Naive thymus-derived CD4-positive, alpha-beta T cell (primary cell): Measurements from ENCODE around the gene GPAT2. TPM values are rescaled to one million over a fixed set of nuclear protein-coding genes. Genes with fewer than 3 reads are reported as not detected.
"Not testable (repeated sequence)": the region's sequence is repeated elsewhere in the genome, so short reads cannot be mapped to it uniquely, and the experiment has no call there.

Experiments used
- ATAC-seq: fragments of 150-1000 bp; cut with Tn5 transposase; 2 replicates; pipeline ENCODE4 v1.10.0; 2021; ENCODE audit warnings: mild to moderate bottlenecking, moderate library complexity
- CTCF ChIA-PET: fragments of 350-600 bp; sonication (Branson Sonifier 250); formaldehyde crosslinking; loops from one replicate; lab custom pipeline; 2021; ENCODE audit warnings: antibody characterized with exemption; lab: Charles Lee
- POLR2A ChIA-PET: fragments of 350-600 bp; sonication (Branson Sonifier 250); formaldehyde crosslinking; loops from one replicate; lab custom pipeline; 2021; ENCODE audit warnings: antibody characterized with exemption, inconsistent platforms; lab: Charles Lee
- DNase-seq, 9 donors: peaks; one replicate each; pipeline versions ENCODE4 v3.0.0 to v3.0.0-alpha.2; 2020 to 2022; ENCODE audit warnings: mixed read lengths in 1 of 9
- H3K27ac ChIP-seq: one replicate; pipeline ENCODE4 v1.7.0; 2013; ENCODE audit warnings: mild to moderate bottlenecking, low read depth, low read length, moderate library complexity
- H3K27me3 ChIP-seq, 2 donors: one replicate each; pipeline ENCODE4 v1.7.0; 2013; ENCODE audit warnings: low read length in 2 of 2, mild to moderate bottlenecking in 2 of 2, moderate library complexity in 2 of 2; ENCODE audit not compliant: control insufficient read depth in 2 of 2, insufficient read depth in 2 of 2
- H3K36me3 ChIP-seq, 3 experiments: 1 replicate in 2 of 3; 2 replicates in 1 of 3; pipeline ENCODE4 v1.7.0; 2013; ENCODE audit warnings: low read length in 3 of 3, mild to moderate bottlenecking in 3 of 3, moderate library complexity in 1 of 3; ENCODE audit not compliant: insufficient read depth in 3 of 3, control insufficient read depth in 2 of 3
- H3K4me1 ChIP-seq, 2 donors: one replicate each; pipeline ENCODE4 v1.7.0; 2013; ENCODE audit warnings: low read length in 2 of 2, mild to moderate bottlenecking in 2 of 2, moderate library complexity in 1 of 2; ENCODE audit not compliant: control insufficient read depth in 2 of 2, insufficient read depth in 2 of 2
- H3K4me3 ChIP-seq: 2 replicates; pipeline ENCODE4 v1.7.0; 2013; ENCODE audit warnings: mild to moderate bottlenecking, low read length
- H3K9me3 ChIP-seq, 3 experiments: 1 replicate in 2 of 3; 2 replicates in 1 of 3; pipeline ENCODE4 v1.7.0; 2013; ENCODE audit warnings: low read length in 3 of 3; ENCODE audit not compliant: control insufficient read depth in 2 of 3
- H3K27ac Mint-ChIP-seq, 9 donors: one replicate each; pipeline ENCODE4 v1.8.0; 2020 to 2022; ENCODE audit warnings: mixed read lengths in 9 of 9, mild to moderate bottlenecking in 8 of 9, moderate library complexity in 5 of 9, inconsistent platforms in 2 of 9
- H3K27me3 Mint-ChIP-seq, 5 donors: one replicate each; pipeline ENCODE4 v1.8.0; 2021 to 2022; ENCODE audit warnings: mixed read lengths in 5 of 5, mild to moderate bottlenecking in 1 of 5
- H3K36me3 Mint-ChIP-seq, 5 donors: one replicate each; pipeline ENCODE4 v1.8.0; 2020 to 2022; ENCODE audit warnings: mixed read lengths in 5 of 5, mild to moderate bottlenecking in 3 of 5, inconsistent platforms in 1 of 5
- H3K4me1 Mint-ChIP-seq, 7 donors: one replicate each; pipeline ENCODE4 v1.8.0; 2020 to 2022; ENCODE audit warnings: mixed read lengths in 7 of 7, mild to moderate bottlenecking in 3 of 7, inconsistent platforms in 1 of 7
- H3K4me3 Mint-ChIP-seq, 10 donors: one replicate each; pipeline ENCODE4 v1.8.0; 2020 to 2022; ENCODE audit warnings: mild to moderate bottlenecking in 10 of 10, mixed read lengths in 10 of 10, moderate library complexity in 6 of 10, inconsistent platforms in 2 of 10
- H3K9me3 Mint-ChIP-seq, 11 donors: one replicate each; pipeline ENCODE4 v1.8.0; 2020 to 2022; ENCODE audit warnings: mixed read lengths in 11 of 11, mild to moderate bottlenecking in 4 of 11, inconsistent platforms in 1 of 11, moderate library complexity in 1 of 11
- intact Hi-C, 2 donors: fragments of 100-400 bp; cut with micrococcal nuclease; formaldehyde crosslinking; loops; one replicate each; pipeline ENCODE4 v1.15.1; 2023
- polyA plus RNA-seq, 2 donors: library from polyadenylated mRNA; unstranded; fragments of 300-500 nt; fragmentation: Illumina TruSeq; gene quantifications; one replicate each; pipeline ENCODE4 v1.2.3, GENCODE V29; 2021
- total RNA-seq, 6 experiments: library from RNA in 5 of 6; stranded (reverse) in 5 of 6; gene quantifications; 1 replicate in 5 of 6; 2 replicates in 1 of 6; pipeline ENCODE4 v1.2.3 and lab custom pipeline; 2021 to 2026

GPAT2 gene
- total and polyA plus RNA-seq, 7 experiments from 2014 or later = 0.34 to 11.3 (median 3.7) TPM

DNA sequence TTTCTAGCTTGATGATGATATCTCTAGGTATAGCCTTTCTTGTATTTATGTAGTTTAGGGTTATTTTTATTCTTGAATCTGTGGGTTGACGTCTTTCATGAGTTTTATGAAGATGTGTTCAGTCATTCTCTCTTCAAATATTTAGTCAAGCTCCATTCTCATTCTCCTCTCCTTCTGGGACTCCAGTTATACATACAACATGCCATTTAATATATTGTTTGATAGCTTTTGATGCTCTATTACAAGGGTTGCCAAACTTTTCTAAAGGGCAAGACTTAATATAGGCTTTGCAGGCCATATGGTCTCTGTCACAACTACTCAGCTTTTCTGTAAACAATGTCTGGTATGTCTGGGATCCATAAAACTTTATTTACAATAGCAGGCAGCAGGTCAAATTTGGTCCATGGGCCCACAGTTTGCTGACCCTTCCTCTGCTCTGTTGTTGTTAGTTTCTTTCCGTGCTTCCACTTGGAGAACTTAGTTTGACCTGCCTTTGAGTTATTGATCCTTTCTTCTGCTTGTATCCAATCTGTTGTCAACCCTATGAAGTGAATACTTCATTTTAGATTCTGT, 40.6 kb upstream of the GPAT2 start:
- H3K9me3 ChIP-seq = peaks cover 0 to 9% (median 0%) of the 10 kb centered on the region in 3 experiments
- H3K36me3 ChIP-seq = no peaks in the 10 kb centered on the region
- ChIA-PET CTCF (no interaction called here), POLR2A (no interaction called here)
- Mint-ChIP-seq H3K36me3 (peaks cover 0 to 13% (median 7%) of the 10 kb centered on the region in 5 donors), H3K4me3 (no peak overlapping the region), H3K27me3 (peaks cover 0 to 43% (median 0%) of the 10 kb centered on the region in 5 donors), H3K27ac (peak overlapping the region in 1 of 9 donors; percentile 39), H3K9me3 (peaks cover 1 to 33% (median 13%) of the 10 kb centered on the region in 11 donors), H3K4me1 (no peaks in the 10 kb centered on the region)
- intact Hi-C loops = no loop called here
- no peak for DNase-seq
- ATAC-seq = no peak
- H3K4me1 ChIP-seq = no peaks in the 10 kb centered on the region
- H3K4me3 ChIP-seq = no peak overlapping the region
- H3K27me3 ChIP-seq = no peaks in the 10 kb centered on the region
- H3K27ac ChIP-seq = no peak overlapping the region

DNA sequence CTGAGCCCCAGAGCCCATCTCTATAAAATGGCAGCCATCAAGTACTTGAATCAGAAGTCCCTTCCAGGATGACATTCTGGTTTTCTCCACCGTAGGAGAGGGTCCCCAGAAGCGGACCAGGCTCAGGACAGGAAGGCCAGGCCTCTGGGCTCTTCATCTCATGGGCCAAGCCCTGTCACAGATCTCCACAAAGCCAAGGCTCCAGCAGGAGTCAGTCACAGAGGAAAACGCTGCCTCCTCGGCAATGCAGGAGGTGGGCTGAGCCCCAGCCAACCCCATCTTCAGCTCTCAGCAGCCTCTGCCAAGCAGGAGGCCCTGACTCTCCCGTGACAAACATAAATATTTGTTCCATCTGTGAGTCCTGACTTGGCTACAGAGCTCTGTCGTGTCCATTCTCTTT, 39.4 kb upstream of the GPAT2 start:
- H3K9me3 ChIP-seq = peaks cover 0 to 9% (median 0%) of the 10 kb centered on the region in 3 experiments
- ATAC-seq (no peak), DNase-seq (no peak)
- H3K27ac ChIP-seq = no peak overlapping the region
- H3K9me3 Mint-ChIP-seq = peaks cover 0 to 33% (median 13%) of the 10 kb centered on the region in 11 donors
- peaks cover 0 to 31% (median 0%) of the 10 kb centered on the region in 5 donors for H3K27me3 Mint-ChIP-seq
- H3K4me3 ChIP-seq = no peak overlapping the region
- no peaks in the 10 kb centered on the region for H3K27me3 ChIP-seq
- no peak overlapping the region for H3K4me3 Mint-ChIP-seq
- peaks cover 0 to 13% (median 7%) of the 10 kb centered on the region in 5 donors for H3K36me3 Mint-ChIP-seq
- H3K4me1 ChIP-seq = no peaks in the 10 kb centered on the region
- no peaks in the 10 kb centered on the region for H3K36me3 ChIP-seq
- ChIA-PET CTCF (no interaction called here), POLR2A (no interaction called here)
- no peak overlapping the region for H3K27ac Mint-ChIP-seq
- intact Hi-C loops = no loop called here
- H3K4me1 Mint-ChIP-seq = no peaks in the 10 kb centered on the region

DNA sequence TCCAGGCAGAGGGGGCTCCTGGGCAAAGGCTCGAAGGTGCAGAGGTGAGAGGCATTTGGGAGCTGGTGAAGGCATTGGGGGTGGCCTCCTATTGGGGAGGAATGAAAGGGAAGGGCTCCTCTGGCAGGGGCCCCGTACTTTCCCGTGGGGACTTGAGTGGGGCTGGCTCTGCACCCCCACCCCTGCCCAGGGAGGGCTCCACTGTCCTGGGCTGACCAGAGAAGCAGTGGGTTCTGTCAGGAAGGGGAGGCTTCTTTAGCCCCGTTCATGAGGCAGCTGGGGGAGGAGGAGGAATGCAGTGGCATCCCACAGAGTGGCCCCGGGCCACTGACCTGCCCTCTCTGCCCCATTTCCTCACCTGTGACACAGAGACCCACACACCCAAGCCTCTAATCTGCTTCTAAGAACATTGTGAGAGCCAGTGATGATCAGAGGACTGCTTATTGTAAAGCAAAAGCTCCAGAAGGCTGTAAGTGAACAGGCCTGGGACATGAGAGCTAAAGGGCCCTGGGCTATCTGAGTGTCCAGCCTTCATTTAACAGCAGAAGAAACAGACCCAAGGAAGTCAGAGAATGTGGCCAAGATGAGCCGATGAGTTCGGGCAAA, 38.6 kb upstream of the GPAT2 start:
- DNase-seq = no peak
- H3K9me3 ChIP-seq = peaks cover 0 to 9% (median 0%) of the 10 kb centered on the region in 3 experiments
- Mint-ChIP-seq H3K36me3 (peaks cover 0 to 13% (median 7%) of the 10 kb centered on the region in 5 donors), H3K27ac (no peak overlapping the region), H3K4me1 (no peaks in the 10 kb centered on the region), H3K9me3 (peaks cover 0 to 33% (median 13%) of the 10 kb centered on the region in 11 donors), H3K4me3 (no peak overlapping the region), H3K27me3 (peaks cover 0 to 25% (median 0%) of the 10 kb centered on the region in 5 donors)
- H3K4me1 ChIP-seq = no peaks in the 10 kb centered on the region
- CTCF ChIA-PET = no interaction called here
- H3K27ac ChIP-seq = no peak overlapping the region
- no peaks in the 10 kb centered on the region for H3K36me3 ChIP-seq
- no peaks in the 10 kb centered on the region for H3K27me3 ChIP-seq
- POLR2A ChIA-PET = no interaction called here
- no peak for ATAC-seq
- intact Hi-C loops = no loop called here
- H3K4me3 ChIP-seq = no peak overlapping the region

DNA sequence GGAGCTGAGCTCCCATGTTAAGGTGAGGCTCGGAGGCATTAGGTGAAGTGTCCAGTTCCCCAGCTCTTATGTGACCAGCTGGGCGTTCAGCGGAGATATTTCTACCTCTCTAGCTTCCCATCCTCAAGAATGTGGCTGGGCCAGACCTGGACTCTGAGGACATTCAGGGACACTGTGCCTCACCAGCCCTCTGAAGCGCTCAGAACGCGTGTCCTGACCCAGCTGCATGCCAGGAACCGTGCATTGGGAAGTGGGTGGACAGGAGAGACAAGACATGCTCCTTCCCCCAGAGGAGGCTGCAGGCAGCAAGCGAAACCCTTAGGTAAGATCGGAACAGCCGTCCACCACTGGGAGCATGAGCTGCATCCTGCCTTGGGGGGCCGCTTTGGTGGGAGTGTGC, 38.0 kb upstream of the GPAT2 start:
- Mint-ChIP-seq H3K27me3 (peaks cover 0 to 24% (median 0%) of the 10 kb centered on the region in 5 donors), H3K9me3 (peaks cover 0 to 30% (median 13%) of the 10 kb centered on the region in 11 donors), H3K27ac (no peak overlapping the region), H3K4me1 (no peaks in the 10 kb centered on the region), H3K4me3 (no peak overlapping the region), H3K36me3 (peaks cover 0 to 13% (median 7%) of the 10 kb centered on the region in 5 donors)
- Histone ChIP-seq H3K27me3 (no peaks in the 10 kb centered on the region), H3K4me3 (no peak overlapping the region), H3K9me3 (peaks cover 0 to 9% (median 0%) of the 10 kb centered on the region in 3 experiments), H3K36me3 (no peaks in the 10 kb centered on the region), H3K4me1 (no peaks in the 10 kb centered on the region), H3K27ac (no peak overlapping the region)
- CTCF ChIA-PET = no interaction called here
- ATAC-seq (no peak), DNase-seq (no peak)
- POLR2A ChIA-PET = no interaction called here
- intact Hi-C loops = no loop called here

DNA sequence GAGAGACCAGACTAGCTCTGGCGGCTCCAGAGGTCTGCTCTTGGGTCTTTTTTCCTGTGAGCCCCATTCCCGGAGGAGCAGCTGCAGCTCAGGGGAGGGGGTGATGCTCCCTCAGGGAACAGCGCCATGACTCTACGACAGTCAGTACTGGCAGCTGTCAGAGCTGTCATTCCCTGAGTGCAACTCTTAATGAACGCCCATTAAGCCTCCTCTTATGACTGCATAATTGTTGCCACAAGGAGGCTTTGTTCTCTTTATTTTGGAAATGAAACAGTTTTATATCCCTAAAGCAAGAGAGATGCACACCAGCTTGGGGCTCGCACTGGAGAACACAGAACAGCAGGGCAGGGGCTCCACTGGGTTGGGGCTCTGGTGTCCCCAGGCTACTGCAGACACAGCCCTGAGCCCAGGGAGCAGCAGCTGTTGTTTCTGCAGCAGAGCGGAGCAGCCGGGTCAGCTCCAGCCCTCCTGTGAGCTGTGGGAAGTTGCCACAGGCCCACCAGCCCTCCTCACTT, 37.3 kb upstream of the GPAT2 start:
- H3K27ac Mint-ChIP-seq, H3K27me3 ChIP-seq, H3K27ac ChIP-seq, intact Hi-C loops, H3K9me3 ChIP-seq, H3K4me3 ChIP-seq, CTCF ChIA-PET, H3K36me3 ChIP-seq, ATAC-seq, H3K4me1 ChIP-seq, H3K4me1 Mint-ChIP-seq, H3K4me3 Mint-ChIP-seq, POLR2A ChIA-PET, DNase-seq: not testable (repeated sequence)
- peaks cover 0 to 13% (median 7%) of the 10 kb centered on the region in 5 donors for H3K36me3 Mint-ChIP-seq
- H3K9me3 Mint-ChIP-seq = peaks cover 0 to 26% (median 13%) of the 10 kb centered on the region in 11 donors
- peaks cover 0 to 20% (median 0%) of the 10 kb centered on the region in 5 donors for H3K27me3 Mint-ChIP-seq

DNA sequence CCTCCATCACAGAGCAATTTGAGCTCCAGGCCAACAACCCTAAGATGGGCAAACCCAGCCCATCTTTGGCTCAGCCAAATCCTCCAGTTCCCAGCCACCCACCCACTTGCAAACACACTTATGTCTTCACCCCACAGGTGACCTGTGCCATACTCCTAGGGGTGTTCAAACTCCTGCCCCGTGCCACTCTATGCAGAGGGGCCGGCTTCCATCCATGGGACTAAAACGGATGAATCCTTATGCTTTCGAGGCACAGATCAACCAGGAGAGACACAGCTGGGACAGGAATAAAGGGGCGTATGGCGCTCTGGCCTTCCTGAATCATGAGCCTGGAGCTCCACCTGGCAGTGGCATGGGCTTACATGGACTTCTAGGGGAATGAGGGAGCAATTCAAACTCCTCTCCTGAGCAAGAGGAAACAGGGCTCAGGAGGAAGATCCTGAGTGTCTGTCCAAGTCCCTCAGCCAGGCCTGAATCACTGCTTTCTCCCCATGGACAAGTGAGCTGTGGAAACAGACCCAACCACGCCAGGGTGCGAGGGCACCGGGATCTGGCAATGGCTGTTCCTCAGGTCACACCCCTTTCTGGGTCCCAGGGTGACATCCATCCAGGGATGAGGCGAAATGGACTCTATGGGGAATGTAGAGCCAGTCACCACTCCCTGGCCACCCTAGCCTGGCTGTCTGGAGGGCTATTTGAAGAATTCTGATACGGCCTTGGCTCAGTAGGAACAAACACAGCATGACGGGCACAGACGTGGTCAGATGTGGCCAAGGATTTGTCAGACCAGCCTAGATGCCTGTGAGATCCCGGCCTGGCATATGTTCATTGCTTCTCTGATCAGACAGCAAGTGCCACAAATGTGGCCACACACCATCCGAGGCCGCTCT, 36.6 kb upstream of the GPAT2 start:
- H3K4me3 ChIP-seq, H3K4me1 ChIP-seq, H3K4me1 Mint-ChIP-seq, ATAC-seq, H3K27me3 ChIP-seq, H3K36me3 ChIP-seq, H3K27ac ChIP-seq, CTCF ChIA-PET, DNase-seq, POLR2A ChIA-PET, intact Hi-C loops, H3K4me3 Mint-ChIP-seq, H3K9me3 ChIP-seq: not testable (repeated sequence)
- Mint-ChIP-seq H3K27ac (peak overlapping the region in 1 of 9 donors; percentile 14), H3K9me3 (peaks cover 0 to 20% (median 12%) of the 10 kb centered on the region in 11 donors), H3K27me3 (peaks cover 0 to 15% (median 0%) of the 10 kb centered on the region in 5 donors), H3K36me3 (peaks cover 0 to 13% (median 7%) of the 10 kb centered on the region in 5 donors)
